ENCODE results near the gene FGF22.

Gene FGF22

GRCh38 chr19:681029-682019 is 41.6 kb downstream of the FGF22 start:
- no peak for DNase-seq

GRCh38 chr19:682678-683320 is 43.1 kb downstream of the FGF22 start:
- DNase-seq, result peak; percentile 24

DNA sequence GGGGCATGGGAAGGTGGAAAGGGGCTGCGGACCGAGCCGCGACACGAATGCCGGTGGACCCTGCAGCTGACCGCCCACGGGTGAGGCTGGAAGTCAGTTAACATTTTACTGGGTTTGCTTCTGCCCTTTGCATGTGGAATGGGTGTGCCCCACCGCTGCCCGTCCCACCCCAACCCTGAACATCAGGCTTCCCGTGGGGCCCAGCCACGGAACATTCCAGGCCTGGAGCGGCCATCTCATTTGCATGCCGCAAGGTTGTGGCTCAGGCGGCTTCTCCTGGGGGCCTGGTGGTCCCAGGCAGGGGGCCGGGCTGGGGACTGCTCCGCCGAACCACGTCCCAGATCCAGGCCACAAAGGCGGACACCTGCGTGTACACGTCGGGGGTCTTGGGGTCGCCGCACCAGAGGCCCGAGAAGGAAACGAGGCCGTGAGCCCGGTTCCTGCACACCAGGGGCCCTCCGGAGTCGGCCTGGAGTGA is 45.8 kb downstream of the FGF22 start:
- no peak for DNase-seq

DNA sequence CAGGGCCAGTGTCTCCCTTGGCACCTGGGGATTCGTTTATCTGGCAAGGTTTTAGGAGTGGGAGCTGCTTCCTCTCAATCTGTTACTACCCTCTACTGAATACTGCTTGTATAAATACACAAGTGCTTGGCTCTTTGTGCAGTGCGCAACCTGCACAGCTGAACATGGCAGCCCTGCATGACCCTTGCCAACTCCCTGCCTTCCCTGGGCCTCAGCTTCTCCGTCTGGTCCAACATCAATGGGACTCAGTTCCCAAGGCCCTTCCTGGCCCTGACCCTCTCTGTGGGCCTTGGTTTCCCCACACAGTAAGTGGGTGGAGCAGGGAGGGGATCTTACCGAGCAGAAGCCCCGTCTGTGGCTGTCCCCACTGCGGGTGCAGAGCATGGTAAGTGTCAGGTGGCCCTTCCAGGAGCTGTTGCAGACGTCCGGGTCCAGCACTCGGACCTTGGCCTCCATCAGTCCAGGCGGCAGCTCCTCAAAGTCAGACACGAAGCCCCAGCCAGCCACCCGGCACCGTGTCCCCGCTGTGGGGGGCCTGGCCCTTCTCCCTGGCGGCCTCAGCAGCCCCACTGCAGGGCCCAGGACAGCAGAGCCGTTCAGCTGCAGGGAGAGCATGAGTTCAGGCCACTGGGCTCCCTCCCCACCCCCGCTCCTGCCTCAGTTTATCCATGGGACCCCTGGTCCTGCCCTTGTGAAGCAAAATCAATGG is 47.1 kb downstream of the FGF22 start:
- DNase-seq, result no peak

- no peak for DNase-seq
These were observed 48.0 kb downstream of the FGF22 start for GRCh38 chr19:687569-688166.

DNA sequence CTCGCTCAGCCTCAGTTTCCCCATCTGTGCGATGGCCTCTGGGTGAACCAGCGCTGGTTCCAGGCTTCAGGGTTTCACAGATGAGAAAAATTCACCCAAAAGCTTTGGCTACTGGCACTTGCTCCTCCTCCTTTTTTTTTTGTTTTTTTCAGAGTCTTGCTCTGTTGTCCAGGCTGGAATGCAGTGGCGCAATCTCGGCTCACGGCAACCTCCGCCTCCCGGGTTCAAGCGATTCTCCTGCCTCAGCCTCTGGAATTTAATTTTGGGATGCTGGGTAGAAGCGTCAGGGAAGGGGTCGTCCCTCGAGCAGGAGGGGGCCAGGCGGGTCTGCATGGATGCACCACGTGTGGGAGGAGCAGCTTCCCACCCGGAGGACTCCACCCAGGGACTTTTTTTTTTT is 48.5 kb downstream of the FGF22 start:
- no peak for DNase-seq

DNA sequence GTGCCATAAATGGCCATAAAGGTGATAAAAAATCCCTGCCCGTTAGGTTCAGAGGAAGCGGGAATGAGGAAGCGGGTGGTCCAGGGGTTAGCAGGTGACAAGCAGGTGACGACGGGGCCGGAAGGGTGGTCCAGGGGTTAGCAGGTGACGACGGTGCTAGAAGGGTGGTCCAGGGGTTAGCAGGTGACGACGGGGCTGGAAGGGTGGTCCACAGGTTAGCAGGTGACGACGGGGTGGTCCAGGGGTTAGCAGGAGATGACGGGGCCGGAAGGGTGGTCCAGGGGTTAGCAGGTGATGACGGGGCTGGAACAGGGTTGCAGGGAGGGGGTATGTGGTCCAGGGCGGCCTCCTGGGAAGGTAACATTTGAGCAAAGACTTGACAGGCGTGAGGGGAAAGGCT is 49.3 kb downstream of the FGF22 start:
- no peak for DNase-seq

DNA sequence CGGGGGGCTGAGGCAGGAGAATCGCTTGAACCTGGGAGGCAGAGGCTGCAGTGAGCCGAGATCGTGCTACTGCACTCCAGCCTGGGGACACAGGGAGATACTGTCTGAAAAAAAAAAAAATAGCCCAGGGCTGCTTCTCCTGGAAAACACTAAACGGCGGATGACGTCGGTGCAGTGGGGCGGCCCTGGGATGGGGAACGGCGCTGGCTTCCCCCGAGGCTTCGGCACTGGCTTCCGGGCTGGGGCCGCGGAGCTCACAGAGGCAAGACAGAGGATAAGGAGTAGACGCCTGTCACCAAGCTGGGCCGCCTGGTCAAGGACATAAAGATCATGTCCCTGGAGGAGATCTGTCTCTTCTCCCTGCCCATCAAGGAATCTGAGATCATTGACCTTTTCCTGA is 50.5 kb downstream of the FGF22 start:
- DNase-seq, result no peak
